Left kidney (tissue), 2 donors: Measurements from ENCODE around the gene BCL2L11. TPM values are rescaled to one million over a fixed set of nuclear protein-coding genes. Genes with fewer than 3 reads are reported as not detected.

Experiments used
- DNase-seq: peaks from one replicate; pipeline ENCODE4 v3.0.0-alpha.2; 2013
- polyA plus RNA-seq: library from polyadenylated mRNA; unstranded; fragments of 120-200 nt; gene quantifications from one replicate; pipeline ENCODE4 v1.2.1, GENCODE V29; 2013; ENCODE audit not compliant: insufficient read length

BCL2L11 gene
- polyA plus RNA-seq, 1 donor: 17.8 TPM

GRCh38 chr2:111168528-111169239 lies 48.0 kb downstream of the BCL2L11 start:
- no peak for DNase-seq

GRCh38 chr2:111169268-111169667 lies 48.6 kb downstream of the BCL2L11 start:
- no peak for DNase-seq

GRCh38 chr2:111169924-111170323 lies 49.2 kb downstream of the BCL2L11 start:
- DNase-seq: no peak

- DNase-seq: no peak
These were observed 50.7 kb downstream of the BCL2L11 start for GRCh38 chr2:111171337-111171930.

DNA sequence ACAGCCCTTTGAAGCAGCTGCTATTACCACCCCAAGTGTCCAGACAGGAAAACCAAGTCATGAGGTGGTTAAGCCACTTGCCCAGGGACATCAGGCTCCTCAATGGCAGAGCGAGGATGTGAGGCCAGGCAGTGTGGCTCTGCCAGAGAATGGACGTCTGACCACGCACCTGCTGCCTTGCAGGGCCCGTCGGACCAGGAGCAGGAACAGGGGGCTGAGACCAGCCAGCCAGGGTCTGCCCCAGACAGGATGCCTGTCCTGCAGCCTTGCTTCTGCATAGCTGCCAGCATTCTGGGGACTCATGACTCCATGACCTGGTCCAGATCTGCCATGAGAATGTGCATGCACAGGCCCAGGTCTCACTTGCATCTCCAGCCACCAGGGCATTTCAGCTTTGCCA lies 52.0 kb downstream of the BCL2L11 start:
- DNase-seq: no peak

GRCh38 chr2:111173338-111173737 lies 52.6 kb downstream of the BCL2L11 start:
- DNase-seq: no peak

- no peak for DNase-seq
These were observed 53.1 kb downstream of the BCL2L11 start for GRCh38 chr2:111173856-111174255.

DNA sequence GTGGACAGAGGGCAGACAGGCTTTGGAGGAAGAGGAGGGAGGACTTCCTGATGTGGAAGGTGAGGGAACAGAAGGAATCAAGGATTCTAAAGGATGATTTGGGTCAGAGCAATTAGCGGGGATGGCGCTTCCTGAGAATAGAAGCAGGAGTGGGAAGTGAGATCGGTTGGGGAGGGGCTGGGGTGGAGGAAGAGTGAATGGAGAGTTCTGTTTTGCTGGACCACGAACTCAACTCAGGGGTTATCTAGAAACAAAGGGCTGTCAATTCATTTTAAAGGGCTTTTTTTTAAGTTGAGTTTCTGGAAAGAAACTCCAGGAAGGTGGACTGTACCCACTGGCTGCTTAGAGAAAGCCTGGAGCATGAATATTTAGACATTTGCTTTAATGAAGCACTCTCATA lies 54.9 kb downstream of the BCL2L11 start:
- DNase-seq: no peak

GRCh38 chr2:111176388-111176787 lies 55.7 kb downstream of the BCL2L11 start:
- DNase-seq: no peak

DNA sequence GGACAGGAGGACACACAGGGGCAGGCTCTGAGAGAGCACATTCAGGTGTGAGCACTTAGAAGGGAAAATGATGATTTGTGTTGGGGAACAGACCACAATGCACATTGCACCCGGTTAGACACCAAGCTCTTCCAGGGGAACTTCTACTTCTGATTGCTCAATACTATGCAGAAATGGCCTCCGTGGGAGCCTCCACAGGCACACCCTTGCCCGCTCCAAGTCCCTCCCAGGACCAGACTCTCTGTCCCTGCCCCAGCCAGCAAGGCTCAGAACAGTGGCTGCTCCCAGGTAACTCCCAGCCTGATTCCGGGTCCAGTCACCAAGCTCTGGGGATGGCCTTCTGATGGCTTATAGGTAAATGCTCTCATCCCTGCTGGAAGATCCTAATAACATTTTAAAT lies 56.2 kb downstream of the BCL2L11 start:
- no peak for DNase-seq

DNA sequence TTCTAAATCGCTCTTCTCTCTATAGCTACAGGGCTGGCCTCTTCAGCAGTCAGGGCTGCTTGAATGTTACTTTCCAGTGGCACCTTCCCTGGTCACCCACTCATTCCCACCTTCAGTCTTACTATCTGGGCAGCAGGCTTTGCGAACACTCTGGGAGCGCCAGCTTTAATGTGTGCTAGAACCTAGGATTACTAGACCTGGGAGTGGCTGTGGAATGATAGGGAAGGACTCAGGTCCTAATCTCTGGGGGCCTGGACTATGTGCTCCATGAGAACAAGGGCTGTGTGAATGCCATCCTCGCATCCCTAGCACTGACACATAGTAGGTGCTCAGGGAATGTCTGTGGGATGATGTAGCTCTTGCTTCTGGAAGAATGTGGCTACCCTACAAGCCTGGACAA lies 57.6 kb downstream of the BCL2L11 start:
- no peak for DNase-seq

GRCh38 chr2:111178730-111179405 lies 58.2 kb downstream of the BCL2L11 start:
- DNase-seq: no peak

GRCh38 chr2:111182121-111182520 lies 61.4 kb downstream of the BCL2L11 start:
- no peak for DNase-seq

DNA sequence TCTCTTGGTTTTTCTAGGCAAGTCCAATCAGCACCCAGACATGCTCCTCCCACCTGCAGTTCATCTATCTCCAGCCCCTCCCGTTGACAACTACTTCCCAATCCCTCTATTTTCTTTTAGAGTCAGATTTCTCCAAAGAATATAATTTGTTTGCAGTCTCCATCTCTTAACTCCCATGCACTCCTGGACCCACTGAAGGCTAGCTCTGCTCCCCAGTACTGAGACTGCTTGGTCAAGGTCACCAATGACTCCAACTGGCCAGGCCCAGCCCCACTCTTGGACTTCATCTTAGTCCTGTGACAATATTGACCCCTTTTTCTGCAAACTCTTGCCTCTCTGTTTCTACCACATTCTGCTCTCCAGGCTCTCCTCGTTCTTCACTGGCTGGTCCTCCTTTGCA lies 62.0 kb downstream of the BCL2L11 start:
- no peak for DNase-seq

DNA sequence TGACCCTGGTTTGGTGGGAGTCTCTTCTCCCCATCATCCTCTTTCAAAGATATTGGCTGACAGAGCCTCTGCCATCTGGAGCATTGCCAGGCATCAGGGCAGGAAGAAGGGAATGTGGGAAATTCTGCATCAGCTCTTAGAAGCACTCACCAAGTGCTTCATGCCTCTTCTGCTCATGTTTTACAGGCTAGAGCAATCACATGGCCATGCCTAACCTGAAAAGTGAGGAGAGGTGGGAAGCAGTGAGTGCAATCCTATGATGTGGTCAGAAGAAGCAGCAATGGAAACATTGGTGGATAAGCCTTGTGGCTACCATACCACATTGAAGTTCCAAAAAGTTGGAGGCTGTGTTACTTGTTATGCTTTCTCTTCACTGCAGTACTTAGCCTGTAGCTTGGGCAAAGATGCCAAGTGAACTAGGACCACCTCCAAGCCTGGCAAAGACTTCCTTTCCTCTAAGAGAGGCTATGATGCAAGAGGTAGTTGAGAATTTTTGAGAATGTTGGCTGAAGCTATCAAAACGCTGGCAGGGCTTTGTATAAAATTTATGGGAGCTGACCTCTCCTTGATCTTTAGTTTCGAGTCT lies 64.1 kb downstream of the BCL2L11 start:
- no peak for DNase-seq

DNA sequence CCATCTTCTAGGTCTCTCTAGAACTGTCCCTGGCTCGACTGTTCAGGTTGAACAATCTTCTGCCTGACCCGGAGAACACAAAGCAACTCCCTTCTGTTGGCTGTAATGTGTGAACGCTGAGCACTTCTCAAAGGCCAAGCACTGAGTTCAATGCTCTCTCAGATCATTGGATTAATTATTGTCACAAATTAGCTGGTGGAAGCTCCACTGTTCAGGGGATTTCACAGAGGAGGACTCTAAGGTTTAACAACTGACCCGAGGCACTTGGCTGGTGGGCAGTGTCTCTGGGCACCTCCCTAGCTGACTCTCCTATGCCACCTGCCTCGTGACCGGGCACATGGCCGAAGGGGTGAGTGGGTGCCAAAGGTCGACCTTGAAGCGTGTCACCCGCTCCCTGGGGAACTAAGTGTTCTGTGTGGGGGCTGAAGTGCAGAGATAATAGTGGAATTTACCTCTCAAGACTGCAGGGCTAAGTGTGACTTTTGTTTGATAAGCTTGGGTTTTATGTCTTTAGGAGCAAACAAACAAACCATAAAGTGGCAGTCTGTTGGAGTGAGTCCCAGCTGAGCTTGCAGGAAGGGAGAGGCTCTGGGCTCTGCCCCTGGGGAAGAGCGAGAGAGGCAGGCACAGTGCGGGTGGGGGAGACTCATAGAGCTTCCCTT lies 64.8 kb downstream of the BCL2L11 start:
- DNase-seq: no peak

- DNase-seq: no peak
These were observed 65.5 kb downstream of the BCL2L11 start for GRCh38 chr2:111186121-111186715.

DNA sequence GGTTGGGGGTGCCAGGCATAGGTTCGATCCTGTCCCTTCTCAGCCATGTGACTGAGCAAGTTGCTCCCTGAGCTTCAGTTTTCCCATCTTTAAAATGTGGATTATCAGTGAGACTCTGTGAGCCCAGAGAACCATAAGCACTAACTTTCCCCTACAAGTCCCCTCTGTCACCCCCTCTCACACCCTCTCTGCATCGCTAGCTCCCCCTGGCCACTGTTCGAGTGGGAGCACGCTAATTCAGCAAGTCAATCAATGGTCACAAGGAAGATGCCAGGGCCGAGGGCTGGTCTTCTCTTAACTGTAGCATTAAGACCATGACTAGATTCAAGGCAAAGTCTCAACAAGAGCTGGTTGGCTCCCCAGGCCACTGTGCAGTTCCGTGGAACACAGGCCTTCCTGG lies 66.2 kb downstream of the BCL2L11 start:
- no peak for DNase-seq

DNA sequence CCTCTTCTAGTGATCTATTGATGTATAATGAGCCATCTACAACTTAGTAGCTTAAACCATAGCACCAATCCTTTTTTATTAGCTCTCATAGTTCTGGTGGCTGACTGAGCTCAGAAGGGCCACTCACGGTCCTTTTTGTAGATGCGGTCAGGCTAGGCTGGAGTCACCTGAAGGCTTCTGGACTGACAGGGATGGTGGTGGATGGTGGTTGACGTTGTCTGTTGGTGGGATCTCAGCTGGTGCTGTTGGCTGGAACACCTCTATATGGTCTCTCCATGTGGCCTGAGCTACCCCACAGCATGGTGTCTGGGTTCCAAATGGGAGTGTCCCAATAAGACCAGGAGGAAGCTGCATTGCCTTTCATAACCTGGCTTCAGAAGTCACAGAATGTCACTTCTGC lies 68.0 kb downstream of the BCL2L11 start:
- DNase-seq: no peak

GRCh38 chr2:111189106-111189505 lies 68.4 kb downstream of the BCL2L11 start:
- no peak for DNase-seq

DNA sequence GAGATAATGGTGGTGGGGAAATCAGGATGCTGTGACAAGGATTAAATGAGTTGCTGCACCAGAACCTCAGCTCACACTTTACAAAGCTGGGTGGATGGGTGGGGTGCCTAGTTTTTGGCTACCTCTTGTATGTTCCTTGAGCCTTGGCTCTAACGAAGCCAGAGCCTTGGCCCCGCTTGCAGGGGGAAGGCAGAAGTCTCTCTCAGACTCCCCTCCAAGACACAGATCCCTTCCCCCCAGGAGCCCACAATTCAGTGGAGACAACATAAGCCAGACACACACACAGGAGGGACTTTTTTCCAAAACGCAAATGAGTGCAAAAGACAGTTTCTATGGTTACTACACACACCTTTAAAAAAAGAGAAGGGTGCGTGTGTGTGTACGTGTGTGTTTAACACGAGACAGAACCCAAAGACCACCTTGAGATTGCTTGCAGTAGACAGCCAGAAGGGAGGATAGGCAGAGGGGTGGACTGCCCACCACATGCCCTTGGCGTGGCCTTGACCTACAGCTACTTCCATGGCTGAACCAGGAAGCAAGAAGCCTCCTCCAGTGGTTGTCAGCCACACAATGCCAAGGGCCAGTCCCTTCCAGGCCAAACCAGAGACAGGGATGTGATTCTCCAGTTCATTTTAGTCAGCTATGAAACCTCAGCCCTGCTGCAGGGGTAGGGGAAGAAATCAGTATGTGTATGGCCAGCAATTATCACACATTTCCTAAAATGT lies 70.3 kb downstream of the BCL2L11 start:
- DNase-seq: no peak

GRCh38 chr2:111191877-111192276 lies 71.2 kb downstream of the BCL2L11 start:
- no peak for DNase-seq
